MM.1S (cell line): ENCODE measurements around the gene LY86.

Experiments used
- EZH2 ChIP-seq: fragments of 300-600 bp; sonication (generic); optimal IDR thresholded peaks from 2 replicates; pipeline ENCODE3; 2017; ENCODE audit warnings: low read depth, mild to moderate bottlenecking, antibody characterized with exemption, low read length, mixed read lengths
- EZH2phosphoT487 ChIP-seq: fragments of 300-600 bp; sonication (generic); IDR thresholded peaks from 2 replicates; pipeline ENCODE4 v1.6.1; 2018; ENCODE audit warnings: antibody characterized with exemption, low read length
- TF ChIP-seq, protein P1 (sequence below): fragments of 300-600 bp; sonication (generic); IDR thresholded peaks from 2 replicates; pipeline ENCODE4 v1.5.1; 2016; ENCODE audit warnings: antibody characterized with exemption, low read length, mixed read lengths

DNA sequence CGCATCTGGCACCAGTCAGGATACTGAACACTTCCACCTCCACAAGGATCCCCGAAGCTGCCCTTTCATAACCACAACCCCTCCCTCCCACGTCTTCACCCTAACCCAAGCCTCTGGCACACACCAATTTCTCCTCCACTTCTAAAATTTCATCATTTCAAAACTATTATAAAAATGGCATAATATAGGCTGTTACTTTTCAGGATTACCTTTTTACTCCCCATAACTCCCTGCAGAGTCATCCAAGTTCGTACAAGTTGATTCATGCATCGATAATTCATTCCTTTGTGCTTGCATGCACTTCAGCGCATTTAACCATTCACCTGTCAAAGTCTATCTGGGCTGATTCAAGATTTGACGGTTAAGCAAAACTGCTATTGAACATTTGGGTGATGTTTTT is 30.6 kb upstream of the LY86 start:
- TF ChIP-seq EZH2 (no peak), EZH2phosphoT487 (no peak)
- TF ChIP-seq, protein P1, sequence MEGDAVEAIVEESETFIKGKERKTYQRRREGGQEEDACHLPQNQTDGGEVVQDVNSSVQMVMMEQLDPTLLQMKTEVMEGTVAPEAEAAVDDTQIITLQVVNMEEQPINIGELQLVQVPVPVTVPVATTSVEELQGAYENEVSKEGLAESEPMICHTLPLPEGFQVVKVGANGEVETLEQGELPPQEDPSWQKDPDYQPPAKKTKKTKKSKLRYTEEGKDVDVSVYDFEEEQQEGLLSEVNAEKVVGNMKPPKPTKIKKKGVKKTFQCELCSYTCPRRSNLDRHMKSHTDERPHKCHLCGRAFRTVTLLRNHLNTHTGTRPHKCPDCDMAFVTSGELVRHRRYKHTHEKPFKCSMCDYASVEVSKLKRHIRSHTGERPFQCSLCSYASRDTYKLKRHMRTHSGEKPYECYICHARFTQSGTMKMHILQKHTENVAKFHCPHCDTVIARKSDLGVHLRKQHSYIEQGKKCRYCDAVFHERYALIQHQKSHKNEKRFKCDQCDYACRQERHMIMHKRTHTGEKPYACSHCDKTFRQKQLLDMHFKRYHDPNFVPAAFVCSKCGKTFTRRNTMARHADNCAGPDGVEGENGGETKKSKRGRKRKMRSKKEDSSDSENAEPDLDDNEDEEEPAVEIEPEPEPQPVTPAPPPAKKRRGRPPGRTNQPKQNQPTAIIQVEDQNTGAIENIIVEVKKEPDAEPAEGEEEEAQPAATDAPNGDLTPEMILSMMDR = no peak
